Right lobe of liver (tissue), 6 donors: ENCODE measurements around the gene SCAMP4. TPM values are rescaled to one million over a fixed set of nuclear protein-coding genes. Genes with fewer than 3 reads are reported as not detected.

Experiments
- ATAC-seq, 4 donors: fragments of 200-7000 bp; cut with Tn5 transposase; one replicate each; pipeline ENCODE4 v1.9.1; 2020; ENCODE audit warnings: mild to moderate bottlenecking in 4 of 4, moderate library complexity in 4 of 4
- DNase-seq, 3 donors: peaks; one replicate each; pipeline ENCODE4 v3.0.0-alpha.2; 2020
- H3K27ac ChIP-seq, 3 donors: fragments of 200-600 bp; one replicate each; pipeline ENCODE4 v1.8.0; 2022
- H3K27me3 ChIP-seq, 2 donors: fragments of 200-600 bp; one replicate each; pipeline ENCODE4 v1.8.0; 2022
- H3K36me3 ChIP-seq, 4 donors: fragments of 200-600 bp; sonication (generic) in 1 of 4; one replicate each; pipeline versions ENCODE4 v1.5.1 to v1.8.0; 2017 to 2022; ENCODE audit warnings: control low read depth in 1 of 4
- H3K4me1 ChIP-seq, 4 donors: fragments of 200-600 bp; sonication (generic) in 1 of 4; one replicate each; pipeline versions ENCODE4 v1.5.1 to v1.8.0; 2017 to 2022; ENCODE audit warnings: control low read depth in 1 of 4
- H3K4me3 ChIP-seq, 3 donors: fragments of 200-600 bp; one replicate each; pipeline ENCODE4 v1.8.0; 2022
- H3K9me3 ChIP-seq, 4 donors: fragments of 200-600 bp; sonication (generic) in 1 of 4; one replicate each; pipeline versions ENCODE4 v1.5.1 to v1.8.0; 2017 to 2022; ENCODE audit warnings: control low read depth in 1 of 4
- POLR2A ChIP-seq: fragments of 450-650 bp; IDR thresholded peaks from one replicate; pipeline ENCODE4 v1.6.1; 2017; ENCODE audit warnings: antibody characterized with exemption, mild to moderate bottlenecking
- WGBS: methylation state at CpG from one replicate; pipeline ENCODE4 v1.1.6; 2018; ENCODE audit warnings: low coverage, low lambda C conversion rate; ENCODE audit not compliant: insufficient coverage; ENCODE audit errors: missing lambda C conversion rate; 5-methylcytosine and 5-hydroxymethylcytosine counted together
- intact Hi-C, 2 donors: fragments of 100-400 bp; cut with DNase I; formaldehyde crosslinking; loops; one replicate each; pipeline versions ENCODE4 v1.11.2 to v1.14.1; 2022
- total RNA-seq, 6 experiments: library from RNA; depleted of rRNA in 2 of 6; stranded (reverse); fragments of >200 nt in 2 of 6; fragmentation: NEBNext Ultra II Directional in 3 of 6; extraction: Animal tissue kit (Norgen Biotek cat#: 25700) in 3 of 6; gene quantifications; one replicate each; pipeline versions ENCODE4 v1.1.0 to v1.2.4, GENCODE V29; 2016 to 2023
- TF ChIP-seq, protein P1 (sequence below), 4 donors: fragments of 200-600 bp in 3 of 4; fragments of 450-650 bp in 1 of 4; IDR thresholded peaks; one replicate each; pipeline versions ENCODE4 v1.5.1 to v1.8.0; 2016 to 2022; ENCODE audit warnings: antibody characterized with exemption in 4 of 4, mild to moderate bottlenecking in 2 of 4
- donor health status: DM: no; HTN: yes; CAD: no.
- donor health status: DM: no; HTN: no; CAD: no.
- donor health status: DM: no; HTN: no; CAD: no.
- donor health status: DM: no; HTN: yes; CAD: no.
- donor health status: DM: no; HTN: yes; CAD: no.

SCAMP4 gene
- total RNA-seq, 6 experiments from 2014 or later, result 22.1 to 60.6 (median 24.4) TPM

GRCh38 chr19:1961000-1961883 is 56.0 kb downstream of the SCAMP4 start:
- peak in 3 of 4 donors; percentile 9 to 15 (median 11) for ATAC-seq
- no peaks in the 10 kb centered on the region for H3K9me3 ChIP-seq
- no peak for TF ChIP-seq POLR2A
- TF ChIP-seq, protein P1, sequence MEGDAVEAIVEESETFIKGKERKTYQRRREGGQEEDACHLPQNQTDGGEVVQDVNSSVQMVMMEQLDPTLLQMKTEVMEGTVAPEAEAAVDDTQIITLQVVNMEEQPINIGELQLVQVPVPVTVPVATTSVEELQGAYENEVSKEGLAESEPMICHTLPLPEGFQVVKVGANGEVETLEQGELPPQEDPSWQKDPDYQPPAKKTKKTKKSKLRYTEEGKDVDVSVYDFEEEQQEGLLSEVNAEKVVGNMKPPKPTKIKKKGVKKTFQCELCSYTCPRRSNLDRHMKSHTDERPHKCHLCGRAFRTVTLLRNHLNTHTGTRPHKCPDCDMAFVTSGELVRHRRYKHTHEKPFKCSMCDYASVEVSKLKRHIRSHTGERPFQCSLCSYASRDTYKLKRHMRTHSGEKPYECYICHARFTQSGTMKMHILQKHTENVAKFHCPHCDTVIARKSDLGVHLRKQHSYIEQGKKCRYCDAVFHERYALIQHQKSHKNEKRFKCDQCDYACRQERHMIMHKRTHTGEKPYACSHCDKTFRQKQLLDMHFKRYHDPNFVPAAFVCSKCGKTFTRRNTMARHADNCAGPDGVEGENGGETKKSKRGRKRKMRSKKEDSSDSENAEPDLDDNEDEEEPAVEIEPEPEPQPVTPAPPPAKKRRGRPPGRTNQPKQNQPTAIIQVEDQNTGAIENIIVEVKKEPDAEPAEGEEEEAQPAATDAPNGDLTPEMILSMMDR (IDR thresholded peaks at IDR 0.05), result no peak
- DNase-seq, result peak in 1 of 3 donors; percentile 49
- H3K36me3 ChIP-seq, result no peaks in the 10 kb centered on the region
- intact Hi-C loops, result no loop called here
- no peak overlapping the region for H3K27ac ChIP-seq
- no peaks in the 10 kb centered on the region for H3K4me1 ChIP-seq
- 73% methylated on average over 9 of the region's 42 CpGs for WGBS
- no peaks in the 10 kb centered on the region for H3K27me3 ChIP-seq
- H3K4me3 ChIP-seq, result no peak overlapping the region

DNA sequence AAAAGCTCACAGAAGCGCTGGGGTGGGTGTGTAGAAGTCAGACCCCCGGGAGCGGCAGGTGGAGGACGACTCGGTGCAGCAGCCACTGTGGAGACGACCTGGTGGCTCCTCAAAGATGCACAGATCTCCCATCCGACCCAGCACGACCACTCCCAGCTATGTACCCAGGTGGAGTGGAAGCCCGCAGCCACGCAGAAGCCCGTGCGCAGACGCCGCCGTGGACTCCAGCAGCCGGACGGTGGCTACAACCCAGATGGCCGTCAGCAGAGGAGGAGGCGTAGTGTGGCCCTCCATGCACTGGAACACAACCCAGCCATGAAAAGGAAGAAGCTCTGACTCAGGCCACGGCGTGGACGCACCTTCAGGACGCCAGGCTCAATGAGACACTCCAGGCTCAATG is 57.5 kb downstream of the SCAMP4 start:
- intact Hi-C loops, result no loop called here
- no peak overlapping the region for H3K27ac ChIP-seq
- no peak for TF ChIP-seq POLR2A
- TF ChIP-seq, protein P1 (IDR thresholded peaks at IDR 0.05), result no peak
- no peaks in the 10 kb centered on the region for H3K9me3 ChIP-seq
- H3K4me3 ChIP-seq, result no peak overlapping the region
- DNase-seq (no peak), ATAC-seq (no peak)
- H3K36me3 ChIP-seq, result no peaks in the 10 kb centered on the region
- H3K27me3 ChIP-seq, result no peaks in the 10 kb centered on the region
- WGBS, result 86% methylated on average over 6 of the region's 23 CpGs
- H3K4me1 ChIP-seq, result no peaks in the 10 kb centered on the region

- Histone ChIP-seq H3K4me1 (no peaks in the 10 kb centered on the region), H3K27me3 (no peaks in the 10 kb centered on the region), H3K9me3 (no peaks in the 10 kb centered on the region), H3K4me3 (no peak overlapping the region), H3K27ac (no peak overlapping the region), H3K36me3 (no peaks in the 10 kb centered on the region)
- intact Hi-C loops, result no loop called here
- no peak for TF ChIP-seq POLR2A
- TF ChIP-seq, protein P1 (IDR thresholded peaks at IDR 0.05), result no peak
- DNase-seq (no peak), ATAC-seq (no peak)
- 92% methylated on average over 8 of the region's 26 CpGs for WGBS
Observed at GRCh38 chr19:1967087-1967608, 61.9 kb downstream of the SCAMP4 start.

GRCh38 chr19:1968279-1969175 is 63.3 kb downstream of the SCAMP4 start:
- no peak overlapping the region for H3K4me3 ChIP-seq

More at GRCh38 chr19:1968279-1969175, 63.3 kb downstream of the SCAMP4 start:
- no peak for TF ChIP-seq POLR2A
- TF ChIP-seq, protein P1 (IDR thresholded peaks at IDR 0.05), result no peak
- no peak overlapping the region for H3K27ac ChIP-seq
- intact Hi-C loops, result no loop called here
- H3K9me3 ChIP-seq, result no peaks in the 10 kb centered on the region
- H3K4me1 ChIP-seq, result no peaks in the 10 kb centered on the region
- 74% methylated on average over 3 of the region's 34 CpGs for WGBS
- no peak for DNase-seq
- H3K36me3 ChIP-seq, result no peaks in the 10 kb centered on the region
- peak in 1 of 4 donors; percentile 37 for ATAC-seq
- H3K27me3 ChIP-seq, result no peaks in the 10 kb centered on the region
